T-cell (primary cell): ENCODE data around the gene KHSRP. TPM values are rescaled to one million over a fixed set of nuclear protein-coding genes. Genes with fewer than 3 reads are reported as not detected.
A peak's percentile ranks its signal among the peaks of the same experiment; 100 is the strongest.

Experiments
- ATAC-seq, 4 experiments: fragments of 200-7000 bp in 3 of 4; fragments of 150-1000 bp in 1 of 4; cut with Tn5 transposase; replicated peaks in 1 of 4; 1 replicate in 3 of 4; 2 replicates in 1 of 4; pipeline ENCODE4 v1.10.0; 2021; ENCODE audit warnings: moderate library complexity in 3 of 4, mild to moderate bottlenecking in 2 of 4, moderate number of reproducible peaks in 1 of 4
- CTCF ChIA-PET, 2 donors: fragments of 300-600 bp; sonication (Branson Sonifier 250); formaldehyde crosslinking; loops; one replicate each; lab custom pipeline; 2022; ENCODE audit warnings: antibody characterized with exemption in 2 of 2; lab: Charles Lee
- POLR2A ChIA-PET, 2 donors: fragments of 300-600 bp; sonication (Branson Sonifier 250); formaldehyde crosslinking; loops; one replicate each; lab custom pipeline; 2022; ENCODE audit warnings: antibody characterized with exemption in 2 of 2; lab: Charles Lee
- DNase-seq, 35 experiments: peaks; one replicate each; pipeline versions ENCODE4 v3.0.0 to v3.0.0-alpha.2; 2013 to 2023
- H3K27ac ChIP-seq: one replicate; pipeline ENCODE4 v1.5.1; 2013; ENCODE audit warnings: low read length
- H3K27me3 ChIP-seq, 2 experiments: replicated peaks in 1 of 2; 1 replicate in 1 of 2; 2 replicates in 1 of 2; pipeline versions ENCODE4 v1.6.1 to v1.7.0; 2013; ENCODE audit warnings: low read length in 1 of 2, mixed read lengths in 1 of 2; ENCODE audit not compliant: control insufficient read depth in 2 of 2, insufficient read depth in 2 of 2; ENCODE audit errors: extremely low read depth in 1 of 2
- H3K36me3 ChIP-seq, 2 donors: 1 replicate in 1 of 2; 2 replicates in 1 of 2; pipeline versions ENCODE4 v1.6.1 to v1.7.0; 2013; ENCODE audit warnings: low read length in 1 of 2; ENCODE audit not compliant: control insufficient read depth in 2 of 2, insufficient read depth in 1 of 2; ENCODE audit errors: extremely low read depth in 1 of 2
- H3K4me1 ChIP-seq, 2 experiments: 1 replicate in 1 of 2; 2 replicates in 1 of 2; pipeline versions ENCODE4 v1.6.1 to v1.7.0; 2013; ENCODE audit warnings: low read length in 2 of 2, mixed read lengths in 1 of 2; ENCODE audit not compliant: insufficient read depth in 2 of 2, control insufficient read depth in 1 of 2; ENCODE audit errors: extremely low read depth in 1 of 2
- H3K4me3 ChIP-seq, 2 donors: 1 replicate in 1 of 2; 2 replicates in 1 of 2; pipeline versions ENCODE4 v1.5.1 to v1.7.0; 2013; ENCODE audit warnings: mild to moderate bottlenecking in 2 of 2, low read length in 1 of 2, moderate library complexity in 1 of 2; ENCODE audit not compliant: control insufficient read depth in 1 of 2; ENCODE audit errors: extremely low read depth in 1 of 2
- H3K9me3 ChIP-seq: 2 replicates; pipeline ENCODE4 v1.7.0; 2013
- H3K27ac Mint-ChIP-seq, 2 donors: one replicate each; pipeline ENCODE4 v1.8.0; 2020 to 2021; ENCODE audit warnings: mild to moderate bottlenecking in 2 of 2, mixed read lengths in 2 of 2
- H3K27me3 Mint-ChIP-seq, 2 donors: one replicate each; pipeline ENCODE4 v1.8.0; 2021 to 2022; ENCODE audit warnings: mixed read lengths in 2 of 2
- H3K36me3 Mint-ChIP-seq: one replicate; pipeline ENCODE4 v1.8.0; 2021; ENCODE audit warnings: mixed read lengths
- H3K4me1 Mint-ChIP-seq, 3 donors: one replicate each; pipeline ENCODE4 v1.8.0; 2020 to 2022; ENCODE audit warnings: mixed read lengths in 3 of 3, mild to moderate bottlenecking in 1 of 3
- H3K4me3 Mint-ChIP-seq, 3 donors: one replicate each; pipeline ENCODE4 v1.8.0; 2020 to 2022; ENCODE audit warnings: mild to moderate bottlenecking in 3 of 3, mixed read lengths in 3 of 3, moderate library complexity in 3 of 3
- H3K9me3 Mint-ChIP-seq, 3 donors: one replicate each; pipeline ENCODE4 v1.8.0; 2020 to 2022; ENCODE audit warnings: mixed read lengths in 3 of 3
- WGBS: methylation state at CpG from one replicate; pipeline ENCODE4 v1.1.5; 2013; ENCODE audit warnings: missing lambda C conversion rate; ENCODE audit not compliant: insufficient coverage; 5-methylcytosine and 5-hydroxymethylcytosine counted together
- total RNA-seq, 35 experiments: library from RNA in 6 of 35; stranded (reverse) in 6 of 35; fragments of 120-200 nt in 1 of 35; gene quantifications; one replicate each; pipeline versions ENCODE4 v1.2.1 to v1.2.4 and lab custom pipeline; 2013 to 2026

The KHSRP gene
- total RNA-seq, 5 donors from 2014 or later (not counting 1 experiment from before 2014, with no cell fraction given), result 147 to 194 (median 189) TPM

DNA sequence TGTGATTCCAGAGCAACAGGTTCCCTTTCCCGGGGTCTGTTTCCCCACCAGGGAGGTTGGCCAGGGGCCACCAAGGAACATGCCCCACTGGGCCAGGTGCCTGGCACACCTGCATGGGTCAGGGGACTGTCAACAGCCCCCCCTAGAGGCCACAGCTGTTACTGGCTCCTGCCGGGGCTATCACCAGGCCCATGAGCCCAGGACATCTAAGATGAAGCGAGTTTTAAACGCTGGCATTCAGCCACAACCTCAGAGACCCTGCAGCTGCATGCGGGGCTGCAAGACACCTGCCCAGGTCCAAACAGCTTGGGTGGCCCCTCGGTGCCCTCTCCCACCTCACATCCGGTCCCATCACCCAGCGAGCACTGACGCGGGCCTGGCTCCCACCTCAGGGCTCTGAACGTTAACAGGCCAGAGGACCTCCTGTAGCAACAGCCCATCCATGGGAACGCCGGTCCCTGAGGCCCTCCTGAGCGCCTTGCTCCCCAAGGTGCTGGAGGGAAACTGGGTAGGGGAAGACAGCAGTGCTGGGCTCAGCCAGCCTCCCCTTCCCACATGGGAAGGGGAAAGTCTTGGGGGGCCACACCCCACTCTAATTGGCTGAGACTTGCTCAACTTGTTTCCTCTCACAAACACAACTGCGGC lies 12.0 kb downstream of the KHSRP start:
- CTCF ChIA-PET, result no interaction called here
- Mint-ChIP-seq H3K36me3 (peaks cover 20% of the 10 kb centered on the region), H3K4me3 (no peak overlapping the region), H3K9me3 (no peaks in the 10 kb centered on the region), H3K27ac (no peak overlapping the region), H3K4me1 (no peaks in the 10 kb centered on the region), H3K27me3 (no peaks in the 10 kb centered on the region)
- Histone ChIP-seq H3K27me3 (no peaks in the 10 kb centered on the region), H3K27ac (no peak overlapping the region), H3K4me3 (no peak overlapping the region), H3K9me3 (no peaks in the 10 kb centered on the region), H3K36me3 (peaks cover 20 to 35% of the 10 kb centered on the region in 2 donors), H3K4me1 (no peaks in the 10 kb centered on the region)
- 67% methylated on average over 6 of the region's 15 CpGs for WGBS
- peak in 28 of 35 experiments; percentile 16 to 66 (median 39) for DNase-seq
- POLR2A ChIA-PET, result no interaction called here
- peak; percentile 59 to 76 (median 74) for ATAC-seq

DNA sequence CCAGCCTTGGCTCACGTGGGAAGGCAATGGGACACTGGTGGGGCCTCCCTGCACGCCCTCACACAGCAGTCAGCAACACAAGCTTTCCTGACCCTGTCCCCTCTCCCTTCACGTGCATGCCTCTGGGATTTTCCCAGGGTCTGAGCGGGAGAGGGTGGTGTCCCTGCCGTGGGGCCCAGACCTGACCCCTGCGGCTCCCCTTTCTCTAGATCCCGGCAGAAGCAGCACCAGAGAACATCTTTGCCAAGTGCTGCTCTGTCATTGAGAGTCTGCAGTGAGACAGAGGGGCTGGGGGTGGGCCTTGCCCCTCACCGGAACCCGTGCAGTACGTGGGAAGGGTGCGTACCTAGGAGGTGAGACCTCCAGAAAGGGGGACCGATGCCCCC lies 12.6 kb downstream of the KHSRP start:
- no peaks in the 10 kb centered on the region for H3K4me1 ChIP-seq
- H3K4me3 ChIP-seq, result no peak overlapping the region
- H3K27me3 ChIP-seq, result no peaks in the 10 kb centered on the region
- H3K36me3 ChIP-seq, result peaks cover 18 to 30% of the 10 kb centered on the region in 2 donors
- CTCF ChIA-PET, result no interaction called here
- peaks cover 15% of the 10 kb centered on the region for H3K36me3 Mint-ChIP-seq
- H3K27me3 Mint-ChIP-seq, result no peaks in the 10 kb centered on the region
- H3K9me3 ChIP-seq, result no peaks in the 10 kb centered on the region
- peak in 2 of 4 experiments; percentile 13 to 38 for ATAC-seq
- H3K27ac Mint-ChIP-seq, result no peak overlapping the region
- H3K4me3 Mint-ChIP-seq, result no peak overlapping the region
- WGBS, result 92% methylated on average over 11 of the region's 12 CpGs
- POLR2A ChIA-PET, result no interaction called here
- H3K27ac ChIP-seq, result no peak overlapping the region
- H3K4me1 Mint-ChIP-seq, result no peaks in the 10 kb centered on the region
- no peaks in the 10 kb centered on the region for H3K9me3 Mint-ChIP-seq
- no peak for DNase-seq

DNA sequence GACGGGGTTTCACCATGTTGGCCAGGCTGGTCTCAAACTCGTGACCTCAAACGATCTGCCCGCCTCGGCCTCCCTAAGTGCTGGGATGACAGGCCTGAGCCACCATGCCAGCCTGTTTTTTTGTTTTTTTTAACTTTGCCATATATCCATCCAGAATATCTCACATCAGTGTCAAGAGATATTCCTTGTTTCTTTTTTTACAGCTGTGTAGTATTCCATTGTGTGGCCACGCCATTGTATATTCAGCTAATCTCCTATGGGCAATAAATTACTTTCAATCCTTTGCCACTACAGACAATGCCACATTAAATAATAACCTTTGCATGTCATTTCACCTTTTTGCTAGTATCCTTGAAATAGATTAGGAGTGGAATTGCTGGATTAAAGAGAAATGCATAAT lies 15.3 kb downstream of the KHSRP start:
- no peaks in the 10 kb centered on the region for H3K9me3 Mint-ChIP-seq
- H3K4me3 ChIP-seq, result no peak overlapping the region
- no peaks in the 10 kb centered on the region for H3K27me3 ChIP-seq
- no peak overlapping the region for H3K4me3 Mint-ChIP-seq
- H3K27me3 Mint-ChIP-seq, result no peaks in the 10 kb centered on the region
- ATAC-seq (no peak), DNase-seq (no peak)
- no peaks in the 10 kb centered on the region for H3K4me1 Mint-ChIP-seq
- no peak overlapping the region for H3K27ac ChIP-seq
- no peaks in the 10 kb centered on the region for H3K4me1 ChIP-seq
- no peak overlapping the region for H3K27ac Mint-ChIP-seq
- peaks cover 2% of the 10 kb centered on the region for H3K36me3 Mint-ChIP-seq
- CTCF ChIA-PET, result no interaction called here
- WGBS, result 95% methylated on average over 4 of the region's 6 CpGs
- peaks cover 2 to 5% of the 10 kb centered on the region in 2 donors for H3K36me3 ChIP-seq
- POLR2A ChIA-PET, result no interaction called here
- no peaks in the 10 kb centered on the region for H3K9me3 ChIP-seq

DNA sequence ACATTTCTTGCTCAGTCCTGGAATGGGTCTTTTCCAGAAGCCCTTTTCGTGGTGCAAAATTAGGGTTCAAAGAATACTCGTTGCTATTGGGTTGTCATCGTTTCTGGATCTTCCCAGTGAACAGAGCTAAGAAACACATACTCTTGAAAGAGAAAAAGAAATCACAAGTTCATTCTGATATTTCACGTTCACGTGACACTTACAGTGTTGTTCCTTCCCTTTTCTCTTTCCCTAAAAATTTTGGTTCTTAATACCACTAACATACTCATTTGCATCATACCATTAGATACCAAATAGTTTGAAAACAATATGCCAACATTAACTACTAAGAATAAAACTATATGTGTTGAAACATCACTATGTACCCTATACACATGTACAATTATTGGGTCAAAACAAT lies 18.2 kb downstream of the KHSRP start:
- H3K36me3 ChIP-seq, result no peaks in the 10 kb centered on the region
- POLR2A ChIA-PET, result no interaction called here
- H3K4me3 Mint-ChIP-seq, result no peak overlapping the region
- H3K27ac Mint-ChIP-seq, result no peak overlapping the region
- no peaks in the 10 kb centered on the region for H3K36me3 Mint-ChIP-seq
- no peaks in the 10 kb centered on the region for H3K4me1 Mint-ChIP-seq
- H3K9me3 ChIP-seq, result no peaks in the 10 kb centered on the region
- no peak for DNase-seq
- H3K4me1 ChIP-seq, result no peaks in the 10 kb centered on the region
- H3K27ac ChIP-seq, result no peak overlapping the region
- ATAC-seq, result no peak
- no peaks in the 10 kb centered on the region for H3K27me3 ChIP-seq
- H3K4me3 ChIP-seq, result no peak overlapping the region
- no peaks in the 10 kb centered on the region for H3K9me3 Mint-ChIP-seq
- CTCF ChIA-PET, result no interaction called here
- H3K27me3 Mint-ChIP-seq, result no peaks in the 10 kb centered on the region
- WGBS, result 93% methylated on average over 5 of the region's 5 CpGs

DNA sequence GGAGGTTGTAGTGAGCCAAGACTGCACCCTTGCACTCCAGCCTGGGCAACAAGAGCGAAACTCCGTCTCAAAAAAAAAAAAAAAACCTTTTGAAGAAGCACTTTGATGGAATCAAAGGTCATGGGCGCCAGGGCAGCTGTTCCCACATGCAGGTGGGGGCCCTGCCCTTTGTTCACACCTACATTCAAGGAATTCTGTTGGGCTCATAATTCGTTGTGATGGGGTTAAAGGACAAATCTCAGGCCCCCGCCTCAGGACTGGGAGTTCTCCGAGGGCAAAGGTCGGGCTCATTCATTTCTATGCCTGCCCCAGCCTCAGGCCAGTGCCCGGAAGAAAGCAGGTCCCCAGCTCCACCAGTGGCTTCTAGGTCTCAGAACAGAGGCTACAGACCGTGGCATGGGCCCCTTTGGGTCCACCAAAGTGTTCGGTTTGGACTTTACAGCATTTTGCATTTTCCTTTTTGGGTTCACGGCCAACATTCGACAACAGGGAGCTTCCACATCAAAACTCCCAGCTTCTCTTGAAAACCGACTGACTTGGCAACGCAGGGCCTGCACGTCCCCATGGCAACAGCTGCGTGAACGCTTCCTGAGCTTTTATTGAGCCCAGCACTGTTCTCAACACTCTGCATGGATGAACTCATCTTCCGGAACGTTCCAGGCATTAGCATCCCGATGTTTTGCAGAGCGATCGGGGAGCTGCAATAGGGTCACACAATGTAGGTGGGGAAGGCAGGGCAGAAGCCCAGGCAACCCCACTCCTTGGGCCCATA lies 21.6 kb downstream of the KHSRP start:
- CTCF ChIA-PET, result no interaction called here

DNA sequence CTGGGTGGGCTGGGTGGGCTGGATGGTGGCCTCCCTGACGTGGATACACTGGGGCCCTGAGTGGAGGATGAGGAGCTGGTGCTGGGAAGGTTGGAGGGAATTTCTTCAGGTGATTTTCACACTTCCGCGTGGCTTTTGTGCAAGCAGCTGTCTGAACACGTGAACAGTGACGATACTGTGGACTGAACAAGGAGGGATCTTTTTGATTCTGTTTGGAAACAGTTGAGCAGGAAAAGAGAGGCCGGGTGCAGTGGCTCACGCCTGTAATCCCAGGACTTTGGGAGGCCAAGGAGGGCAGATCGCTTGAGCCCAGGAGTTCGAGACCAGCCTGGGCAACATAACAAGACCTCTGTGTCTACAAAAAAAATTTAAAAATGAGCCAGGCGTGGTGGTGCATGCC lies 22.6 kb downstream of the KHSRP start:
- H3K4me3 Mint-ChIP-seq, result no peak overlapping the region
- no peaks in the 10 kb centered on the region for H3K9me3 Mint-ChIP-seq
- WGBS, result 81% methylated on average over 7 of the region's 10 CpGs
- H3K36me3 ChIP-seq, result no peaks in the 10 kb centered on the region
- H3K4me1 Mint-ChIP-seq, result no peaks in the 10 kb centered on the region
- no peak overlapping the region for H3K27ac ChIP-seq
- no peak overlapping the region for H3K4me3 ChIP-seq
- no peaks in the 10 kb centered on the region for H3K4me1 ChIP-seq
- no peaks in the 10 kb centered on the region for H3K27me3 Mint-ChIP-seq
- POLR2A ChIA-PET, result interaction anchor here in 1 of 2 donors (0.6 kb wide), 1 partner anchor 130 kb away, joined by 5 read pairs; no protein-coding TSS in a partner anchor
- no peak overlapping the region for H3K27ac Mint-ChIP-seq
- ATAC-seq (no peak), DNase-seq (no peak)
- H3K9me3 ChIP-seq, result no peaks in the 10 kb centered on the region
- no peaks in the 10 kb centered on the region for H3K36me3 Mint-ChIP-seq
- H3K27me3 ChIP-seq, result no peaks in the 10 kb centered on the region
- CTCF ChIA-PET, result no interaction called here

More for the DNA sequence above, 21.6 kb downstream of the KHSRP start:
- H3K4me3 ChIP-seq, result no peak overlapping the region
- POLR2A ChIA-PET, result interaction anchor here in 1 of 2 donors (0.6 kb wide), 1 partner anchor 29 kb away, joined by 3 read pairs; no protein-coding TSS in a partner anchor
- Mint-ChIP-seq H3K4me1 (no peaks in the 10 kb centered on the region), H3K36me3 (no peaks in the 10 kb centered on the region), H3K27ac (no peak overlapping the region), H3K4me3 (no peak overlapping the region), H3K27me3 (no peaks in the 10 kb centered on the region), H3K9me3 (no peaks in the 10 kb centered on the region)
- H3K27ac ChIP-seq, result no peak overlapping the region
- ATAC-seq, result no peak
- no peaks in the 10 kb centered on the region for H3K36me3 ChIP-seq
- no peaks in the 10 kb centered on the region for H3K9me3 ChIP-seq
- WGBS, result 79% methylated on average over 15 of the region's 22 CpGs
- no peaks in the 10 kb centered on the region for H3K27me3 ChIP-seq
- no peaks in the 10 kb centered on the region for H3K4me1 ChIP-seq
- DNase-seq, result no peak
